ENCODE results near the gene PPP1R13B. TPM values are rescaled to one million over a fixed set of nuclear protein-coding genes. Genes with fewer than 3 reads are reported as not detected.

PPP1R13B gene, protein sequence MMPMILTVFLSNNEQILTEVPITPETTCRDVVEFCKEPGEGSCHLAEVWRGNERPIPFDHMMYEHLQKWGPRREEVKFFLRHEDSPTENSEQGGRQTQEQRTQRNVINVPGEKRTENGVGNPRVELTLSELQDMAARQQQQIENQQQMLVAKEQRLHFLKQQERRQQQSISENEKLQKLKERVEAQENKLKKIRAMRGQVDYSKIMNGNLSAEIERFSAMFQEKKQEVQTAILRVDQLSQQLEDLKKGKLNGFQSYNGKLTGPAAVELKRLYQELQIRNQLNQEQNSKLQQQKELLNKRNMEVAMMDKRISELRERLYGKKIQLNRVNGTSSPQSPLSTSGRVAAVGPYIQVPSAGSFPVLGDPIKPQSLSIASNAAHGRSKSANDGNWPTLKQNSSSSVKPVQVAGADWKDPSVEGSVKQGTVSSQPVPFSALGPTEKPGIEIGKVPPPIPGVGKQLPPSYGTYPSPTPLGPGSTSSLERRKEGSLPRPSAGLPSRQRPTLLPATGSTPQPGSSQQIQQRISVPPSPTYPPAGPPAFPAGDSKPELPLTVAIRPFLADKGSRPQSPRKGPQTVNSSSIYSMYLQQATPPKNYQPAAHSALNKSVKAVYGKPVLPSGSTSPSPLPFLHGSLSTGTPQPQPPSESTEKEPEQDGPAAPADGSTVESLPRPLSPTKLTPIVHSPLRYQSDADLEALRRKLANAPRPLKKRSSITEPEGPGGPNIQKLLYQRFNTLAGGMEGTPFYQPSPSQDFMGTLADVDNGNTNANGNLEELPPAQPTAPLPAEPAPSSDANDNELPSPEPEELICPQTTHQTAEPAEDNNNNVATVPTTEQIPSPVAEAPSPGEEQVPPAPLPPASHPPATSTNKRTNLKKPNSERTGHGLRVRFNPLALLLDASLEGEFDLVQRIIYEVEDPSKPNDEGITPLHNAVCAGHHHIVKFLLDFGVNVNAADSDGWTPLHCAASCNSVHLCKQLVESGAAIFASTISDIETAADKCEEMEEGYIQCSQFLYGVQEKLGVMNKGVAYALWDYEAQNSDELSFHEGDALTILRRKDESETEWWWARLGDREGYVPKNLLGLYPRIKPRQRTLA
- 10 to 100 TPM in 5 of 6 experiments, 1 to 10 TPM in 1; 9.2 to 22.4 (median 13.9) TPM for total RNA-seq
- long read RNA-seq, partial matches to known transcripts = 0 of 1 reads
- long read RNA-seq, other reads (novel, unspliced or antisense) = 1 of 1 reads

DNA sequence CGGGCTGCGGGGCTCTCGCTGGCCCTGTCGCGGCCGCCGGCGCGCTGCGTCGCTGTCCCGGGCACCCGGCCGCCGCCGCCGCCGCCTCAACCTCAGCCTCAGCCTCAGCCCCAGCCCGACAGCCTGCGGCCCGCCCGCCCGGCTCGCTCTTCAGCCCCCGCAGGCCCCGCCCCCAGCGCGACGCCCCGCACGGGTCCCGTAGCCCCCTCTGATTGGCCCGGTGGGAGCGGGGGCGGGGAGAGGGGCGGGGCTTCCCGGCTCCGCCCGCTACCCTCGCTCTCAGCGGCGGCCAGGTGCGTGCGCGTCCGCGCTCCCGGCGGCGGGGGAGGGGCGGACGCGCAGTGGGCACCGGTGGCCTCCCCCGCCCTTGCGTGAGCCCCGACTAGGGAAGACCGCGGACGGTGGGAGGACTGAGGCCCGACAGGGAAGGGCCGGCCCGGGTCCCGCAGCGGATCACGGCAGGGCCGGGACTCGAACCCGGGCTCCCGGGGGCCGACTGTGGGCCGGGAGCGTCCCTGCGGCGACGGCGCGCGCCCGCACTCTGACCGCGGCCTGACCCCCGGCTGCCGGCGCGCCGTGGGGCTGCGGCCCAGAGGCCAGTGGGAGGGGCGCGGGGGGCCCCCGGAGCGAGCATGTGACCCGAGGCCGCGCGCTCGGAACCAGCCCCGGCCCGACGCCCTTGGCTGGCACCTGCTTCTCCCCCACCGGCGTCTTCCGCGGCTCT is at the start of gene PPP1R13B:
PPP1R13B (minus strand) TSS at position 125 of the 724 bp plus-strand sequence. CDS start 268 bp downstream, outside the sequence.
- TF ChIP-seq, protein P1, sequence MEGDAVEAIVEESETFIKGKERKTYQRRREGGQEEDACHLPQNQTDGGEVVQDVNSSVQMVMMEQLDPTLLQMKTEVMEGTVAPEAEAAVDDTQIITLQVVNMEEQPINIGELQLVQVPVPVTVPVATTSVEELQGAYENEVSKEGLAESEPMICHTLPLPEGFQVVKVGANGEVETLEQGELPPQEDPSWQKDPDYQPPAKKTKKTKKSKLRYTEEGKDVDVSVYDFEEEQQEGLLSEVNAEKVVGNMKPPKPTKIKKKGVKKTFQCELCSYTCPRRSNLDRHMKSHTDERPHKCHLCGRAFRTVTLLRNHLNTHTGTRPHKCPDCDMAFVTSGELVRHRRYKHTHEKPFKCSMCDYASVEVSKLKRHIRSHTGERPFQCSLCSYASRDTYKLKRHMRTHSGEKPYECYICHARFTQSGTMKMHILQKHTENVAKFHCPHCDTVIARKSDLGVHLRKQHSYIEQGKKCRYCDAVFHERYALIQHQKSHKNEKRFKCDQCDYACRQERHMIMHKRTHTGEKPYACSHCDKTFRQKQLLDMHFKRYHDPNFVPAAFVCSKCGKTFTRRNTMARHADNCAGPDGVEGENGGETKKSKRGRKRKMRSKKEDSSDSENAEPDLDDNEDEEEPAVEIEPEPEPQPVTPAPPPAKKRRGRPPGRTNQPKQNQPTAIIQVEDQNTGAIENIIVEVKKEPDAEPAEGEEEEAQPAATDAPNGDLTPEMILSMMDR (IDR thresholded peaks at IDR 0.05) = no peak
- peak; percentile 81 for TF ChIP-seq POLR2A (IDR thresholded peaks at IDR 0.05)
- H3K27ac ChIP-seq = peak within 1 kb of the TSS; percentile 36 to 69 (median 60)
- H3K36me3 ChIP-seq = peaks cover 0 to 3% (median 0%) of the 10 kb centered on the region in 4 donors
- ATAC-seq (peak; percentile 97 to 99 (median 98)), DNase-seq (peak; percentile 95 to 97 (median 96))
- peak within 1 kb of the TSS; percentile 75 to 92 (median 77) for H3K4me3 ChIP-seq
- H3K9me3 ChIP-seq = no peaks in the 10 kb centered on the region
- no peaks in the 10 kb centered on the region for H3K27me3 ChIP-seq
- H3K4me1 ChIP-seq = peaks cover 0 to 9% (median 4%) of the 10 kb centered on the region in 4 donors
- intact Hi-C loops (cut with DNase I) = no loop called here
- WGBS (ENCODE audit: insufficient coverage, low coverage, low lambda C conversion rate, missing lambda C conversion rate) = no CpG with 5 or more reads among the region's 104 CpGs

DNA sequence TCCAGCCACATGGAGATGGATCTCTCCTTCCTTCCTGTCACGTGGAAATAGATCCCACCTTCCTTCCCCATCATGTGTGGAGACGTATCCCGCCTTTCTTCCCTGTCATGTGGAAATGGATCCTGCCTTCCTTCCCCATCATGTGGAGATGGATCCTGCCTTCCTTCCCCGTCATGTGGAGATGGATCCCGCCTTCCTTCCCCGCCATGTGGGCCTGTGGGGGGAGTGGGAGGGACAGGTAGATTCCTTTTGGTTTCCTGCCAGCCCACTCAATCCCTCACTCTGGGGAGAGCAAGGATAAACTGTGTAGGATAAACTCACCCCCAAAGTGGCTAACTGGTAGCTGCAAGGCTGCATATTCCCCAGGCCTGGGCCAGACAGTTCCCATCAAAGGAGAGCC is 49.2 kb upstream of the PPP1R13B start:
- TF ChIP-seq, protein P1 (IDR thresholded peaks at IDR 0.05) = no peak
- no peak for TF ChIP-seq POLR2A (IDR thresholded peaks at IDR 0.05)
- no peak for DNase-seq
- no peaks in the 10 kb centered on the region for H3K9me3 ChIP-seq
- no peak overlapping the region for H3K4me3 ChIP-seq
- no peaks in the 10 kb centered on the region for H3K36me3 ChIP-seq
- H3K4me1 ChIP-seq = peaks cover 3 to 48% (median 22%) of the 10 kb centered on the region in 4 donors
- WGBS (ENCODE audit: insufficient coverage, low coverage, low lambda C conversion rate, missing lambda C conversion rate) = 70% methylated on average over 6 of the region's 6 CpGs
- no peaks in the 10 kb centered on the region for H3K27me3 ChIP-seq
- intact Hi-C loops (cut with DNase I) = no loop called here
- ATAC-seq = no peak
- peak overlapping the region in 2 of 3 donors; percentile 27 to 45 for H3K27ac ChIP-seq

DNA sequence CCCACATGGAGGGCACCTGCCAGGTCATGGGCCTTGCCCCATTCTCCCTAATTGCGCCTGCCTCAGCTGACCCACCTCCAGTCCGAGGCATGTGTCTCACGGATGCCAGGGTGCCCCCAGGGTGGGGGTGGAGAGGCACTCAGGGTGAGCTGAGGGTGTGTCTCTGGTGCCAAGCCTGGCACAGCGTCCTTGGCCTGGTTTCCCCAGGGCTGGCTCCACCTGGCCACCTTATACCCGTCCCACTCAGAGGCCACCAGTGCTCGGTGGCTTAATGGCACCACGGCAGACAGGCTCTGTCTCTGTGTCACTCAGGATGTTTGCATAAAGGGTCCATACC is 47.3 kb upstream of the PPP1R13B start:
- no peaks in the 10 kb centered on the region for H3K9me3 ChIP-seq
- H3K27ac ChIP-seq = no peak overlapping the region
- ATAC-seq = no peak
- TF ChIP-seq, protein P1 (IDR thresholded peaks at IDR 0.05) = no peak
- TF ChIP-seq POLR2A (IDR thresholded peaks at IDR 0.05) = no peak
- DNase-seq = no peak
- H3K27me3 ChIP-seq = no peaks in the 10 kb centered on the region
- H3K36me3 ChIP-seq = no peaks in the 10 kb centered on the region
- no peak overlapping the region for H3K4me3 ChIP-seq
- intact Hi-C loops (cut with DNase I) = no loop called here
- WGBS (ENCODE audit: insufficient coverage, low coverage, low lambda C conversion rate, missing lambda C conversion rate) = 38% methylated on average over 3 of the region's 7 CpGs
- H3K4me1 ChIP-seq = peaks cover 4 to 64% (median 36%) of the 10 kb centered on the region in 4 donors
